Activated T-cell treated with anti-CD3 and anti-CD28 coated beads, Interleukin-2, amount 50 U/mL, for 24 hours (primary cell): ENCODE results near the gene SEMA6D.

Source experiments
- DNase-seq: peaks from one replicate; pipeline ENCODE4 v3.0.0-alpha.2; 2020
- H3K27ac Mint-ChIP-seq: 2 replicates; pipeline ENCODE4 v1.8.0; 2020; ENCODE audit warnings: mild to moderate bottlenecking, mixed read lengths
- H3K27me3 Mint-ChIP-seq: 2 replicates; pipeline ENCODE4 v1.8.0; 2020; ENCODE audit warnings: mixed read lengths
- H3K36me3 Mint-ChIP-seq: 2 replicates; pipeline ENCODE4 v1.8.0; 2020; ENCODE audit warnings: low read depth, mixed read lengths
- H3K4me1 Mint-ChIP-seq: 2 replicates; pipeline ENCODE4 v1.8.0; 2020; ENCODE audit warnings: low read depth, mixed read lengths
- H3K4me3 Mint-ChIP-seq: 2 replicates; pipeline ENCODE4 v1.8.0; 2020; ENCODE audit warnings: mild to moderate bottlenecking, moderate library complexity, mixed read lengths
- H3K9me3 Mint-ChIP-seq: 2 replicates; pipeline ENCODE4 v1.8.0; 2020; ENCODE audit warnings: mixed read lengths

SEMA6D gene

GRCh38 chr15:47802216-47802615 is 84.9 kb downstream of the SEMA6D start:
- Mint-ChIP-seq H3K27ac (no peak overlapping the region), H3K27me3 (no peaks in the 10 kb centered on the region), H3K9me3 (no peaks in the 10 kb centered on the region), H3K4me3 (no peak overlapping the region), H3K4me1 (no peaks in the 10 kb centered on the region), H3K36me3 (no peaks in the 10 kb centered on the region)
- DNase-seq: no peak

GRCh38 chr15:47803767-47804166 is 86.5 kb downstream of the SEMA6D start:
- Mint-ChIP-seq H3K4me3 (no peak overlapping the region), H3K4me1 (no peaks in the 10 kb centered on the region), H3K36me3 (no peaks in the 10 kb centered on the region), H3K27ac (no peak overlapping the region), H3K9me3 (no peaks in the 10 kb centered on the region), H3K27me3 (no peaks in the 10 kb centered on the region)
- no peak for DNase-seq

- Mint-ChIP-seq H3K4me3 (no peak overlapping the region), H3K27me3 (no peaks in the 10 kb centered on the region), H3K36me3 (no peaks in the 10 kb centered on the region), H3K4me1 (no peaks in the 10 kb centered on the region), H3K27ac (no peak overlapping the region), H3K9me3 (no peaks in the 10 kb centered on the region)
- no peak for DNase-seq
Measured at GRCh38 chr15:47804733-47805132, 87.4 kb downstream of the SEMA6D start.

- Mint-ChIP-seq H3K4me1 (no peaks in the 10 kb centered on the region), H3K36me3 (no peaks in the 10 kb centered on the region), H3K27ac (no peak overlapping the region), H3K27me3 (no peaks in the 10 kb centered on the region), H3K9me3 (no peaks in the 10 kb centered on the region), H3K4me3 (no peak overlapping the region)
- DNase-seq: no peak
Measured at GRCh38 chr15:47806008-47806407, 88.7 kb downstream of the SEMA6D start.

- DNase-seq: no peak
- H3K27ac Mint-ChIP-seq: no peak overlapping the region
- no peak overlapping the region for H3K4me3 Mint-ChIP-seq
- H3K27me3 Mint-ChIP-seq: peaks cover 4% of the 10 kb centered on the region
- no peaks in the 10 kb centered on the region for H3K9me3 Mint-ChIP-seq
- no peaks in the 10 kb centered on the region for H3K36me3 Mint-ChIP-seq
- peaks cover 8% of the 10 kb centered on the region for H3K4me1 Mint-ChIP-seq
Measured at GRCh38 chr15:47811172-47811571, 93.9 kb downstream of the SEMA6D start.

- Mint-ChIP-seq H3K9me3 (no peaks in the 10 kb centered on the region), H3K27me3 (peaks cover 14% of the 10 kb centered on the region), H3K4me1 (peaks cover 8% of the 10 kb centered on the region), H3K27ac (no peak overlapping the region), H3K4me3 (no peak overlapping the region), H3K36me3 (no peaks in the 10 kb centered on the region)
- DNase-seq: no peak
Measured at GRCh38 chr15:47812470-47812999, 95.2 kb downstream of the SEMA6D start.

GRCh38 chr15:47813748-47814384 is 96.6 kb downstream of the SEMA6D start:
- no peaks in the 10 kb centered on the region for H3K36me3 Mint-ChIP-seq
- no peaks in the 10 kb centered on the region for H3K9me3 Mint-ChIP-seq
- H3K4me1 Mint-ChIP-seq: peaks cover 8% of the 10 kb centered on the region
- no peak overlapping the region for H3K27ac Mint-ChIP-seq
- peaks cover 24% of the 10 kb centered on the region for H3K27me3 Mint-ChIP-seq
- no peak overlapping the region for H3K4me3 Mint-ChIP-seq
- DNase-seq: no peak

GRCh38 chr15:47814620-47815019 is 97.3 kb downstream of the SEMA6D start:
- H3K27me3 Mint-ChIP-seq: peaks cover 31% of the 10 kb centered on the region
- H3K4me3 Mint-ChIP-seq: no peak overlapping the region
- H3K9me3 Mint-ChIP-seq: no peaks in the 10 kb centered on the region
- DNase-seq: no peak
- no peaks in the 10 kb centered on the region for H3K36me3 Mint-ChIP-seq
- peaks cover 8% of the 10 kb centered on the region for H3K4me1 Mint-ChIP-seq
- H3K27ac Mint-ChIP-seq: no peak overlapping the region

GRCh38 chr15:47817969-47818548 is 100.8 kb downstream of the SEMA6D start:
- Mint-ChIP-seq H3K27me3 (peaks cover 32% of the 10 kb centered on the region), H3K4me1 (peaks cover 8% of the 10 kb centered on the region), H3K9me3 (no peaks in the 10 kb centered on the region), H3K36me3 (no peaks in the 10 kb centered on the region), H3K4me3 (no peak overlapping the region), H3K27ac (no peak overlapping the region)
- no peak for DNase-seq

- peaks cover 3% of the 10 kb centered on the region for H3K4me1 Mint-ChIP-seq
- no peak overlapping the region for H3K27ac Mint-ChIP-seq
- peaks cover 33% of the 10 kb centered on the region for H3K27me3 Mint-ChIP-seq
- DNase-seq: no peak
- H3K9me3 Mint-ChIP-seq: peaks cover under 1% of the 10 kb centered on the region
- no peaks in the 10 kb centered on the region for H3K36me3 Mint-ChIP-seq
- H3K4me3 Mint-ChIP-seq: no peak overlapping the region
Measured at GRCh38 chr15:47819158-47819557, 101.9 kb downstream of the SEMA6D start.

- Mint-ChIP-seq H3K4me1 (no peaks in the 10 kb centered on the region), H3K9me3 (peaks cover 2% of the 10 kb centered on the region), H3K36me3 (no peaks in the 10 kb centered on the region), H3K27me3 (peaks cover 34% of the 10 kb centered on the region), H3K27ac (no peak overlapping the region), H3K4me3 (no peak overlapping the region)
- no peak for DNase-seq
Measured at GRCh38 chr15:47820057-47820746, 102.9 kb downstream of the SEMA6D start.

GRCh38 chr15:47820747-47821319 is 103.5 kb downstream of the SEMA6D start:
- no peaks in the 10 kb centered on the region for H3K4me1 Mint-ChIP-seq

GRCh38 chr15:47822048-47822447 is 104.7 kb downstream of the SEMA6D start:
- DNase-seq: no peak
- peaks cover 2% of the 10 kb centered on the region for H3K9me3 Mint-ChIP-seq
- no peaks in the 10 kb centered on the region for H3K4me1 Mint-ChIP-seq
- H3K27ac Mint-ChIP-seq: no peak overlapping the region
- no peaks in the 10 kb centered on the region for H3K36me3 Mint-ChIP-seq
- H3K27me3 Mint-ChIP-seq: peaks cover 31% of the 10 kb centered on the region
- no peak overlapping the region for H3K4me3 Mint-ChIP-seq

More at GRCh38 chr15:47820747-47821319, 103.5 kb downstream of the SEMA6D start:
- Mint-ChIP-seq H3K27ac (no peak overlapping the region), H3K9me3 (peaks cover 2% of the 10 kb centered on the region), H3K36me3 (no peaks in the 10 kb centered on the region), H3K27me3 (peaks cover 33% of the 10 kb centered on the region), H3K4me3 (no peak overlapping the region)
- no peak for DNase-seq
